HepG2 (cell line): Measurements from ENCODE around the gene GLB1L. TPM values are rescaled to one million over a fixed set of nuclear protein-coding genes. Genes with fewer than 3 reads are reported as not detected.

Experiments used
- HIVEP1 ChIP-seq: sonication (generic); formaldehyde crosslinking; IDR thresholded peaks from 2 replicates; pipeline ENCODE4 v1.4.0; 2020; ENCODE audit warnings: mild to moderate bottlenecking, missing genetic modification reagents
- HMGXB3 ChIP-seq: sonication (generic); formaldehyde crosslinking; IDR thresholded peaks from 2 replicates; pipeline ENCODE4 v1.4.0; 2020; ENCODE audit warnings: missing genetic modification reagents, borderline replicate concordance
- KAT2B ChIP-seq: fragments of 150-350 bp; IDR thresholded peaks from 2 replicates; pipeline ENCODE4 v1.6.1; 2014; ENCODE audit warnings: low read depth, low read length, borderline replicate concordance
- KIAA2018 ChIP-seq: sonication (generic); formaldehyde crosslinking; IDR thresholded peaks from 2 replicates; pipeline ENCODE4 v1.5.0; 2020; ENCODE audit warnings: mild to moderate bottlenecking, missing genetic modification reagents, borderline replicate concordance
- KLF13 ChIP-seq: sonication (generic); formaldehyde crosslinking; IDR thresholded peaks from 2 replicates; pipeline ENCODE4 v1.4.0; 2020; ENCODE audit warnings: mild to moderate bottlenecking, missing genetic modification reagents
- MTF2 ChIP-seq: sonication (generic); formaldehyde crosslinking; IDR thresholded peaks from 2 replicates; pipeline ENCODE4 v1.5.0; 2020; ENCODE audit warnings: missing genetic modification reagents, borderline replicate concordance
- NPAS2 ChIP-seq: sonication (generic); formaldehyde crosslinking; IDR thresholded peaks from 2 replicates; pipeline ENCODE4 v1.8.0; 2022; ENCODE audit warnings: mild to moderate bottlenecking, missing genetic modification reagents, borderline replicate concordance
- THYN1 ChIP-seq: sonication (generic); formaldehyde crosslinking; IDR thresholded peaks from 2 replicates; pipeline ENCODE4 v1.8.1; 2023; ENCODE audit warnings: low read depth, mild to moderate bottlenecking, moderate library complexity, missing genetic modification reagents, borderline replicate concordance
- ZMYM4 ChIP-seq: sonication (generic); formaldehyde crosslinking; IDR thresholded peaks from 2 replicates; pipeline ENCODE4 v1.8.1; 2023; ENCODE audit warnings: mild to moderate bottlenecking, missing genetic modification reagents
- ZNF280D ChIP-seq: sonication (generic); formaldehyde crosslinking; IDR thresholded peaks from 2 replicates; pipeline ENCODE4 v1.5.1; 2020; ENCODE audit warnings: mild to moderate bottlenecking, missing genetic modification reagents
- ZNF543 ChIP-seq: sonication (generic); formaldehyde crosslinking; IDR thresholded peaks from 2 replicates; pipeline ENCODE4 v1.4.0; 2020; ENCODE audit warnings: mild to moderate bottlenecking, missing genetic modification reagents
- polyA plus RNA-seq, 8 experiments: library from polyadenylated mRNA; depleted of rRNA in 3 of 8; stranded (reverse) in 7 of 8; unstranded in 1 of 8; fragments of >200 nt; fragmentation: Illumina TruSeq in 4 of 8; extraction: Trizol in 4 of 8; gene quantifications; 2 replicates each; pipeline versions ENCODE4 v1.2.1 to v1.2.3, GENCODE V29; 2011 to 2016; ENCODE audit warnings: low read depth in 4 of 8, missing spikeins in 1 of 8, mixed read lengths in 1 of 8; ENCODE audit not compliant: insufficient read depth in 1 of 8
- total RNA-seq, 5 experiments: library from RNA; depleted of rRNA; stranded (reverse); fragments of >200 nt; fragmentation: Illumina TruSeq; extraction: Trizol; gene quantifications; 2 replicates each; pipeline ENCODE4 v1.2.3, GENCODE V29; 2016; ENCODE audit warnings: low read depth in 1 of 5

Gene GLB1L
- total and polyA plus RNA-seq, 2 of the 13 experiments (the other 11 are each of a cell fraction or from before 2014, with no cell fraction given): 6.8 to 7.3 TPM

- TF ChIP-seq THYN1 (CRISPR knock-in tag): no peak
- TF ChIP-seq HMGXB3 (CRISPR knock-in tag): peak; percentile 77; the same call in 1 of the 2 replicates
- TF ChIP-seq ZMYM4 (CRISPR knock-in tag): peak; percentile 96
- peak; percentile 64; the same call in 1 of the 2 replicates for TF ChIP-seq HIVEP1 (CRISPR knock-in tag)
- TF ChIP-seq ZNF280D: peak; percentile 60; the same call in 1 of the 2 replicates
- no peak for TF ChIP-seq NPAS2
- TF ChIP-seq ZNF543: peak; percentile 89
- TF ChIP-seq KAT2B: no peak
- TF ChIP-seq KLF13 (CRISPR knock-in tag): no peak
- no peak for TF ChIP-seq KIAA2018
- TF ChIP-seq MTF2 (CRISPR knock-in tag): peak; percentile 99
Observed at GRCh38 chr2:219294356-219295351, 49.4 kb upstream of the GLB1L start (continued).
